ENCODE measurements around the gene WWTR1. TPM values are rescaled to one million over a fixed set of nuclear protein-coding genes. Genes with fewer than 3 reads are reported as not detected.

Gene WWTR1
- polyA plus RNA-seq, 2 of the 4 experiments (the other 2 are of a cell fraction), result 99.7 to 164 TPM

DNA sequence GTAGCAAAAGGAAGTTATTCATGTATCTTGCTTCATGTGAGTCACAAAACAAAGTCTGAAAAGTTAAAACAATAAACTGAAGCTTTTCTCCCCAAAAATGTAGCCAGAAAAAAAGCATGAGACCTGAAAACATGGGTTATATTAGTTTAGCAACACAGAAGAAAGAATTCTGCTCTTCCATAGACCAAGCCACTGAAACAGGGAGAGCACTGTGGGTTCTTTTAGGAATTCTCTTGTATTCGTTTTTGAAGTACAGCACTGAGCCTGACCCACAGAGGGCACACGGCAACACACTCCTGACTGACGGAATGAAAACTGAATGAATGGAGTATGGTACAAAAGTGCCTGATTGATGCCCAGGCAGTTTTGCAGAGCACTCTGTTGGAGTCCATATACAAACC lies 116.7 kb downstream of the WWTR1 start:
- 3% methylated on average over 3 of the region's 3 CpGs for WGBS (ENCODE audit: missing lambda C conversion rate)
- peak; percentile 32 to 78 for DNase-seq (ENCODE audit: low read depth in 1 of 2, low spot score in 1 of 2)
- Histone ChIP-seq H3K4me1 (peaks cover 100% of the 10 kb centered on the region), H3K9me3 (no peaks in the 10 kb centered on the region), H3K4me2 (peak overlapping the region; percentile 90), H3K27ac (peak overlapping the region; percentile 93 to 97), H3K4me3 (peak overlapping the region; percentile 35)
- peak; percentile 65 to 66 for ATAC-seq
- CTCF ChIA-PET, result interaction anchor here (0.7 to 2.9 kb wide), 28 partner anchors 8 to 272 kb away, joined by 3 to 37 read pairs (median 4); partner anchors contain the start of genes COMMD2, RNF13 and WWTR1
- peak; percentile 89 for FAIRE-seq
- POLR2A ChIA-PET, result interaction anchor here (1.4 to 1.8 kb wide), 3 partner anchors 35 to 211 kb away, joined by 5 to 7 read pairs (median 5); partner anchors contain the start of genes COMMD2 and WWTR1
- TF ChIP-seq HOXB13 (CRISPR knock-in tag; IDR thresholded peaks at IDR 0.05; ENCODE audit: low read depth) (no peak), NFE2L2 (conservative IDR thresholded peaks at IDR 0.05; ENCODE audit: low read length) (no peak), TP53 (CRISPR knock-in tag; IDR thresholded peaks at IDR 0.05) (no peak), NPAS2 (CRISPR knock-in tag; IDR thresholded peaks at IDR 0.05; ENCODE audit: borderline replicate concordance) (no peak), ZSCAN20 (CRISPR knock-in tag; IDR thresholded peaks at IDR 0.05) (no peak), EHF (CRISPR knock-in tag; IDR thresholded peaks at IDR 0.05) (no peak), ZC3H11A (IDR thresholded peaks at IDR 0.05) (no peak), GATA3 (IDR thresholded peaks at IDR 0.05; ENCODE audit: borderline replicate concordance) (no peak), MAZ (IDR thresholded peaks at IDR 0.05; ENCODE audit: borderline replicate concordance, low read depth, low read length) (no peak), RCOR1 (IDR thresholded peaks at IDR 0.05; ENCODE audit: low read depth, low read length) (no peak), CHD2 (IDR thresholded peaks at IDR 0.05; ENCODE audit: low read length, partially characterized antibody) (no peak), CHD4 (IDR thresholded peaks at IDR 0.05; ENCODE audit: borderline replicate concordance) (no peak), HOXB5 (CRISPR knock-in tag; IDR thresholded peaks at IDR 0.05) (no peak), FOSB (CRISPR knock-in tag; IDR thresholded peaks at IDR 0.05) (no peak), MAFK (IDR thresholded peaks at IDR 0.05; ENCODE audit: partially characterized antibody) (no peak), RARB (CRISPR knock-in tag; IDR thresholded peaks at IDR 0.05) (no peak), USF2 (IDR thresholded peaks at IDR 0.05) (no peak), RAD21 (conservative IDR thresholded peaks at IDR 0.05 in 1 of 2, IDR thresholded peaks at IDR 0.05 in 1 of 2) (peak; percentile 52 to 62), KDM1A (IDR thresholded peaks at IDR 0.05; ENCODE audit: low read depth) (no peak), ZNF302 (CRISPR knock-in tag; IDR thresholded peaks at IDR 0.05) (no peak), SMC3 (IDR thresholded peaks at IDR 0.05) (peak; percentile 52), FOXS1 (CRISPR knock-in tag; IDR thresholded peaks at IDR 0.05) (no peak), PHF8 (IDR thresholded peaks at IDR 0.05; ENCODE audit: borderline replicate concordance, low read depth) (no peak), JUN (IDR thresholded peaks at IDR 0.05) (peak in 1 of 2 experiments; percentile 37; a peak in 1 of 5 replicates), CBX2 (IDR thresholded peaks at IDR 0.05; ENCODE audit: borderline replicate concordance, low read depth) (no peak), HEYL (CRISPR knock-in tag; IDR thresholded peaks at IDR 0.05) (no peak), REST (IDR thresholded peaks at IDR 0.05) (no peak), ZFP36 (IDR thresholded peaks at IDR 0.05; ENCODE audit: borderline replicate concordance, partially characterized antibody) (no peak)
- TF ChIP-seq, protein P1, sequence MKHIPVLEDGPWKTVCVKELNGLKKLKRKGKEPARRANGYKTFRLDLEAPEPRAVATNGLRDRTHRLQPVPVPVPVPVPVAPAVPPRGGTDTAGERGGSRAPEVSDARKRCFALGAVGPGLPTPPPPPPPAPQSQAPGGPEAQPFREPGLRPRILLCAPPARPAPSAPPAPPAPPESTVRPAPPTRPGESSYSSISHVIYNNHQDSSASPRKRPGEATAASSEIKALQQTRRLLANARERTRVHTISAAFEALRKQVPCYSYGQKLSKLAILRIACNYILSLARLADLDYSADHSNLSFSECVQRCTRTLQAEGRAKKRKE (CRISPR knock-in tag; IDR thresholded peaks at IDR 0.05; ENCODE audit: low read depth), result 0 out of 2 replicates have a peak, but pooled peaks have one; percentile 10
- TF ChIP-seq, protein P2, sequence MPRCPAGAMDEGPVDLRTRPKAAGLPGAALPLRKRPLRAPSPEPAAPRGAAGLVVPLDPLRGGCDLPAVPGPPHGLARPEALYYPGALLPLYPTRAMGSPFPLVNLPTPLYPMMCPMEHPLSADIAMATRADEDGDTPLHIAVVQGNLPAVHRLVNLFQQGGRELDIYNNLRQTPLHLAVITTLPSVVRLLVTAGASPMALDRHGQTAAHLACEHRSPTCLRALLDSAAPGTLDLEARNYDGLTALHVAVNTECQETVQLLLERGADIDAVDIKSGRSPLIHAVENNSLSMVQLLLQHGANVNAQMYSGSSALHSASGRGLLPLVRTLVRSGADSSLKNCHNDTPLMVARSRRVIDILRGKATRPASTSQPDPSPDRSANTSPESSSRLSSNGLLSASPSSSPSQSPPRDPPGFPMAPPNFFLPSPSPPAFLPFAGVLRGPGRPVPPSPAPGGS (IDR thresholded peaks at IDR 0.05), result no peak
- TF ChIP-seq, protein P3, sequence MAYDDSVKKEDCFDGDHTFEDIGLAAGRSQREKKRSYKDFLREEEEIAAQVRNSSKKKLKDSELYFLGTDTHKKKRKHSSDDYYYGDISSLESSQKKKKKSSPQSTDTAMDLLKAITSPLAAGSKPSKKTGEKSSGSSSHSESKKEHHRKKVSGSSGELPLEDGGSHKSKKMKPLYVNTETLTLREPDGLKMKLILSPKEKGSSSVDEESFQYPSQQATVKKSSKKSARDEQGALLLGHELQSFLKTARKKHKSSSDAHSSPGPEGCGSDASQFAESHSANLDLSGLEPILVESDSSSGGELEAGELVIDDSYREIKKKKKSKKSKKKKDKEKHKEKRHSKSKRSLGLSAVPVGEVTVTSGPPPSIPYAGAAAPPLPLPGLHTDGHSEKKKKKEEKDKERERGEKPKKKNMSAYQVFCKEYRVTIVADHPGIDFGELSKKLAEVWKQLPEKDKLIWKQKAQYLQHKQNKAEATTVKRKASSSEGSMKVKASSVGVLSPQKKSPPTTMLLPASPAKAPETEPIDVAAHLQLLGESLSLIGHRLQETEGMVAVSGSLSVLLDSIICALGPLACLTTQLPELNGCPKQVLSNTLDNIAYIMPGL (CRISPR knock-in tag; IDR thresholded peaks at IDR 0.05; ENCODE audit: borderline replicate concordance), result no peak
- TF ChIP-seq, protein P4, sequence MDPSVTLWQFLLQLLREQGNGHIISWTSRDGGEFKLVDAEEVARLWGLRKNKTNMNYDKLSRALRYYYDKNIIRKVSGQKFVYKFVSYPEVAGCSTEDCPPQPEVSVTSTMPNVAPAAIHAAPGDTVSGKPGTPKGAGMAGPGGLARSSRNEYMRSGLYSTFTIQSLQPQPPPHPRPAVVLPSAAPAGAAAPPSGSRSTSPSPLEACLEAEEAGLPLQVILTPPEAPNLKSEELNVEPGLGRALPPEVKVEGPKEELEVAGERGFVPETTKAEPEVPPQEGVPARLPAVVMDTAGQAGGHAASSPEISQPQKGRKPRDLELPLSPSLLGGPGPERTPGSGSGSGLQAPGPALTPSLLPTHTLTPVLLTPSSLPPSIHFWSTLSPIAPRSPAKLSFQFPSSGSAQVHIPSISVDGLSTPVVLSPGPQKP (IDR thresholded peaks at IDR 0.05; ENCODE audit: low read depth, low read length), result no peak
